GM23338 (cell line): Measurements from ENCODE around the gene CD79A. TPM values are rescaled to one million over a fixed set of nuclear protein-coding genes. Genes with fewer than 3 reads are reported as not detected.

Experiments
- ATAC-seq: fragments of 200-7000 bp; cut with Tn5 transposase; 3 replicates; pipeline ENCODE4 v1.9.1; 2020
- DNase-seq: peaks from one replicate; pipeline ENCODE4 v3.0.0-alpha.2; 2015; ENCODE audit warnings: low spot score
- H2AFZ ChIP-seq: fragments of 200-600 bp; sonication (generic); 2 replicates; pipeline ENCODE4 v1.8.0; 2016; ENCODE audit warnings: antibody characterized with exemption, mild to moderate bottlenecking, moderate library complexity
- H3F3A ChIP-seq: fragments of 200-600 bp; sonication (generic); replicated peaks from 2 replicates; pipeline ENCODE4 v1.8.0; 2017; ENCODE audit warnings: antibody characterized with exemption, mixed run types, low read depth
- H3K27ac ChIP-seq: fragments of 200-600 bp; sonication (generic); 2 replicates; pipeline ENCODE4 v1.6.1; 2016; ENCODE audit warnings: low read depth
- H3K27me3 ChIP-seq: fragments of 200-600 bp; sonication (generic); 2 replicates; pipeline ENCODE4 v1.8.0; 2016; ENCODE audit warnings: mild to moderate bottlenecking, mixed run types, moderate library complexity; ENCODE audit not compliant: insufficient read depth
- H3K36me3 ChIP-seq: fragments of 200-600 bp; sonication (generic); 2 replicates; pipeline ENCODE4 v1.8.0; 2016; ENCODE audit warnings: mild to moderate bottlenecking; ENCODE audit not compliant: insufficient read depth
- H3K4me1 ChIP-seq: fragments of 200-600 bp; sonication (generic); 2 replicates; pipeline ENCODE4 v1.8.0; 2016; ENCODE audit warnings: mild to moderate bottlenecking, moderate library complexity; ENCODE audit not compliant: insufficient read depth
- H3K4me2 ChIP-seq: fragments of 200-600 bp; sonication (generic); 2 replicates; pipeline ENCODE4 v1.7.1; 2017; ENCODE audit warnings: mixed run types
- H3K4me3 ChIP-seq: fragments of 200-600 bp; sonication (generic); 2 replicates; pipeline ENCODE4 v1.6.1; 2016; ENCODE audit warnings: mixed run types
- H3K79me2 ChIP-seq: fragments of 200-600 bp; sonication (generic); replicated peaks from 2 replicates; pipeline ENCODE4 v1.8.0; 2017; ENCODE audit warnings: mild to moderate bottlenecking; ENCODE audit not compliant: insufficient read depth
- H3K9me2 ChIP-seq: fragments of 200-600 bp; sonication (generic); 2 replicates; pipeline ENCODE4 v1.8.0; 2017; ENCODE audit not compliant: insufficient read depth
- H4K20me1 ChIP-seq: fragments of 200-600 bp; sonication (generic); replicated peaks from 2 replicates; pipeline ENCODE4 v1.8.0; 2017; ENCODE audit warnings: mild to moderate bottlenecking; ENCODE audit not compliant: insufficient read depth
- H3K27ac Mint-ChIP-seq: 2 replicates; pipeline ENCODE4 v1.8.0; 2020; ENCODE audit warnings: inconsistent platforms, mild to moderate bottlenecking, moderate library complexity, mixed read lengths
- H3K27me3 Mint-ChIP-seq: 3 replicates; pipeline ENCODE4 v1.8.0; 2022; ENCODE audit warnings: low read depth, mild to moderate bottlenecking, moderate library complexity, mixed read lengths, inconsistent platforms; ENCODE audit not compliant: insufficient read depth, poor library complexity
- H3K36me3 Mint-ChIP-seq: 3 replicates; pipeline ENCODE4 v1.8.0; 2021; ENCODE audit warnings: low read depth, mild to moderate bottlenecking, inconsistent platforms, moderate library complexity, mixed read lengths
- H3K4me1 Mint-ChIP-seq: 3 replicates; pipeline ENCODE4 v1.8.0; 2020; ENCODE audit warnings: mild to moderate bottlenecking, inconsistent platforms, mixed read lengths
- H3K4me3 Mint-ChIP-seq: 3 replicates; pipeline ENCODE4 v1.8.0; 2021; ENCODE audit warnings: moderate library complexity, mild to moderate bottlenecking, inconsistent platforms, mixed read lengths
- H3K9me3 Mint-ChIP-seq: 3 replicates; pipeline ENCODE4 v1.8.0; 2020; ENCODE audit warnings: moderate library complexity, mild to moderate bottlenecking, inconsistent platforms, mixed read lengths
- CREB1 ChIP-seq: fragments of 250-450 bp; sonication (Bioruptor Pico); IDR thresholded peaks from 2 replicates; pipeline ENCODE4 v1.5.0; 2020; ENCODE audit warnings: low read depth, mild to moderate bottlenecking, moderate library complexity
- POLR2AphosphoS5 ChIP-seq: IDR thresholded peaks from 2 replicates; pipeline ENCODE4 v1.6.1; 2016; ENCODE audit warnings: antibody characterized with exemption, low read depth
- STAT1 ChIP-seq: IDR thresholded peaks from one replicate; pipeline ENCODE4 v1.6.1; 2016; ENCODE audit warnings: antibody characterized with exemption; ENCODE audit not compliant: unreplicated experiment
- polyA plus RNA-seq: library from polyadenylated mRNA; unstranded; fragments of >200 nt; fragmentation: Nextera tagmentation; extraction: Ambion mirVana; gene quantifications from 2 replicates; pipeline ENCODE4 v1.2.1, GENCODE V29; 2016
- total RNA-seq: library from RNA; depleted of rRNA; stranded (reverse); fragments of >200 nt; shearing (Covaris generic); gene quantifications from 2 replicates; pipeline ENCODE4 v1.2.3, GENCODE V29; 2014
- TF ChIP-seq, protein P1 (sequence below): IDR thresholded peaks from 2 replicates; pipeline ENCODE4 v1.6.1; 2016; ENCODE audit warnings: antibody characterized with exemption
- TF ChIP-seq, protein P2 (sequence below): IDR thresholded peaks from one replicate; pipeline ENCODE4 v1.6.1; 2018; ENCODE audit warnings: antibody characterized with exemption; ENCODE audit not compliant: unreplicated experiment
- TF ChIP-seq, protein P3 (sequence below): fragments of 250-450 bp; sonication (Bioruptor Pico); IDR thresholded peaks from 2 replicates; pipeline ENCODE4 v1.5.0; 2020; ENCODE audit warnings: mild to moderate bottlenecking, moderate library complexity

Gene CD79A
- total and polyA plus RNA-seq, 2 experiments from 2014 or later: 0.27 TPM; not detected in 1

DNA sequence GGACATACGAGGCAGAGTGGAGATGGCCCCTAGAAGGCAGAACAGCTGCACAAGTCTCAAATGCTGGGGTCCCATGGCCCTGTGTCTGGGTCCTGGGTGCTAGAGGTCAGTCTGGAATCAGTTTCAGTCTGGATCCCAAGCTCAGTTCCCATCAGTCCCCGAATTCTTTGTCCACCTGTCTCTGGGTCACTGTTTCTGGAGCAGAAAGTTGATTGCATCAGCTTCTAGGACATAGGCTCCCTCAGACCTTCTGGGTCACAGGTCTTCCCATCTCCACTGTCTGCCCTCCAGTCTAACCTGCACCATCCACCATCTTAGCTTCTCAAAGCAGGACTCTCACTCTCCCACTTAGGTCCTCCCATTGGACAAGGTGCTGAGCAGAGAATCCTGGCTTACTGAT, 37.9 kb upstream of the CD79A start:
- H3K4me1 Mint-ChIP-seq: no peaks in the 10 kb centered on the region; the same call in 2 of the 3 replicates
- H3K27me3 Mint-ChIP-seq: peaks cover 15% of the 10 kb centered on the region
- peak overlapping the region; percentile 47 for H2AFZ ChIP-seq
- H3K4me3 Mint-ChIP-seq: no peak overlapping the region
- peaks cover 3% of the 10 kb centered on the region; the same call in 2 of the 3 replicates for H3K9me3 Mint-ChIP-seq
- H3K9me2 ChIP-seq: 0 out of 2 replicates have a peak, but pooled peaks cover 2% of the 10 kb centered on the region
- H3K36me3 ChIP-seq: no peaks in the 10 kb centered on the region
- H3K27me3 ChIP-seq: no peaks in the 10 kb centered on the region
- no peak overlapping the region for H3K4me2 ChIP-seq
- H3K79me2 ChIP-seq: no peaks in the 10 kb centered on the region
- no peaks in the 10 kb centered on the region for H3K4me1 ChIP-seq
- H3F3A ChIP-seq: no peaks in the 10 kb centered on the region
- H3K27ac ChIP-seq: no peak overlapping the region
- TF ChIP-seq POLR2AphosphoS5: no peak
- TF ChIP-seq, protein P1, sequence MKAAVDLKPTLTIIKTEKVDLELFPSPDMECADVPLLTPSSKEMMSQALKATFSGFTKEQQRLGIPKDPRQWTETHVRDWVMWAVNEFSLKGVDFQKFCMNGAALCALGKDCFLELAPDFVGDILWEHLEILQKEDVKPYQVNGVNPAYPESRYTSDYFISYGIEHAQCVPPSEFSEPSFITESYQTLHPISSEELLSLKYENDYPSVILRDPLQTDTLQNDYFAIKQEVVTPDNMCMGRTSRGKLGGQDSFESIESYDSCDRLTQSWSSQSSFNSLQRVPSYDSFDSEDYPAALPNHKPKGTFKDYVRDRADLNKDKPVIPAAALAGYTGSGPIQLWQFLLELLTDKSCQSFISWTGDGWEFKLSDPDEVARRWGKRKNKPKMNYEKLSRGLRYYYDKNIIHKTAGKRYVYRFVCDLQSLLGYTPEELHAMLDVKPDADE: no peak
- TF ChIP-seq STAT1: no peak
- TF ChIP-seq CREB1 (CRISPR knock-in tag): no peak
- TF ChIP-seq, protein P2, sequence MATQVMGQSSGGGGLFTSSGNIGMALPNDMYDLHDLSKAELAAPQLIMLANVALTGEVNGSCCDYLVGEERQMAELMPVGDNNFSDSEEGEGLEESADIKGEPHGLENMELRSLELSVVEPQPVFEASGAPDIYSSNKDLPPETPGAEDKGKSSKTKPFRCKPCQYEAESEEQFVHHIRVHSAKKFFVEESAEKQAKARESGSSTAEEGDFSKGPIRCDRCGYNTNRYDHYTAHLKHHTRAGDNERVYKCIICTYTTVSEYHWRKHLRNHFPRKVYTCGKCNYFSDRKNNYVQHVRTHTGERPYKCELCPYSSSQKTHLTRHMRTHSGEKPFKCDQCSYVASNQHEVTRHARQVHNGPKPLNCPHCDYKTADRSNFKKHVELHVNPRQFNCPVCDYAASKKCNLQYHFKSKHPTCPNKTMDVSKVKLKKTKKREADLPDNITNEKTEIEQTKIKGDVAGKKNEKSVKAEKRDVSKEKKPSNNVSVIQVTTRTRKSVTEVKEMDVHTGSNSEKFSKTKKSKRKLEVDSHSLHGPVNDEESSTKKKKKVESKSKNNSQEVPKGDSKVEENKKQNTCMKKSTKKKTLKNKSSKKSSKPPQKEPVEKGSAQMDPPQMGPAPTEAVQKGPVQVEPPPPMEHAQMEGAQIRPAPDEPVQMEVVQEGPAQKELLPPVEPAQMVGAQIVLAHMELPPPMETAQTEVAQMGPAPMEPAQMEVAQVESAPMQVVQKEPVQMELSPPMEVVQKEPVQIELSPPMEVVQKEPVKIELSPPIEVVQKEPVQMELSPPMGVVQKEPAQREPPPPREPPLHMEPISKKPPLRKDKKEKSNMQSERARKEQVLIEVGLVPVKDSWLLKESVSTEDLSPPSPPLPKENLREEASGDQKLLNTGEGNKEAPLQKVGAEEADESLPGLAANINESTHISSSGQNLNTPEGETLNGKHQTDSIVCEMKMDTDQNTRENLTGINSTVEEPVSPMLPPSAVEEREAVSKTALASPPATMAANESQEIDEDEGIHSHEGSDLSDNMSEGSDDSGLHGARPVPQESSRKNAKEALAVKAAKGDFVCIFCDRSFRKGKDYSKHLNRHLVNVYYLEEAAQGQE: no peak
- TF ChIP-seq, protein P3, sequence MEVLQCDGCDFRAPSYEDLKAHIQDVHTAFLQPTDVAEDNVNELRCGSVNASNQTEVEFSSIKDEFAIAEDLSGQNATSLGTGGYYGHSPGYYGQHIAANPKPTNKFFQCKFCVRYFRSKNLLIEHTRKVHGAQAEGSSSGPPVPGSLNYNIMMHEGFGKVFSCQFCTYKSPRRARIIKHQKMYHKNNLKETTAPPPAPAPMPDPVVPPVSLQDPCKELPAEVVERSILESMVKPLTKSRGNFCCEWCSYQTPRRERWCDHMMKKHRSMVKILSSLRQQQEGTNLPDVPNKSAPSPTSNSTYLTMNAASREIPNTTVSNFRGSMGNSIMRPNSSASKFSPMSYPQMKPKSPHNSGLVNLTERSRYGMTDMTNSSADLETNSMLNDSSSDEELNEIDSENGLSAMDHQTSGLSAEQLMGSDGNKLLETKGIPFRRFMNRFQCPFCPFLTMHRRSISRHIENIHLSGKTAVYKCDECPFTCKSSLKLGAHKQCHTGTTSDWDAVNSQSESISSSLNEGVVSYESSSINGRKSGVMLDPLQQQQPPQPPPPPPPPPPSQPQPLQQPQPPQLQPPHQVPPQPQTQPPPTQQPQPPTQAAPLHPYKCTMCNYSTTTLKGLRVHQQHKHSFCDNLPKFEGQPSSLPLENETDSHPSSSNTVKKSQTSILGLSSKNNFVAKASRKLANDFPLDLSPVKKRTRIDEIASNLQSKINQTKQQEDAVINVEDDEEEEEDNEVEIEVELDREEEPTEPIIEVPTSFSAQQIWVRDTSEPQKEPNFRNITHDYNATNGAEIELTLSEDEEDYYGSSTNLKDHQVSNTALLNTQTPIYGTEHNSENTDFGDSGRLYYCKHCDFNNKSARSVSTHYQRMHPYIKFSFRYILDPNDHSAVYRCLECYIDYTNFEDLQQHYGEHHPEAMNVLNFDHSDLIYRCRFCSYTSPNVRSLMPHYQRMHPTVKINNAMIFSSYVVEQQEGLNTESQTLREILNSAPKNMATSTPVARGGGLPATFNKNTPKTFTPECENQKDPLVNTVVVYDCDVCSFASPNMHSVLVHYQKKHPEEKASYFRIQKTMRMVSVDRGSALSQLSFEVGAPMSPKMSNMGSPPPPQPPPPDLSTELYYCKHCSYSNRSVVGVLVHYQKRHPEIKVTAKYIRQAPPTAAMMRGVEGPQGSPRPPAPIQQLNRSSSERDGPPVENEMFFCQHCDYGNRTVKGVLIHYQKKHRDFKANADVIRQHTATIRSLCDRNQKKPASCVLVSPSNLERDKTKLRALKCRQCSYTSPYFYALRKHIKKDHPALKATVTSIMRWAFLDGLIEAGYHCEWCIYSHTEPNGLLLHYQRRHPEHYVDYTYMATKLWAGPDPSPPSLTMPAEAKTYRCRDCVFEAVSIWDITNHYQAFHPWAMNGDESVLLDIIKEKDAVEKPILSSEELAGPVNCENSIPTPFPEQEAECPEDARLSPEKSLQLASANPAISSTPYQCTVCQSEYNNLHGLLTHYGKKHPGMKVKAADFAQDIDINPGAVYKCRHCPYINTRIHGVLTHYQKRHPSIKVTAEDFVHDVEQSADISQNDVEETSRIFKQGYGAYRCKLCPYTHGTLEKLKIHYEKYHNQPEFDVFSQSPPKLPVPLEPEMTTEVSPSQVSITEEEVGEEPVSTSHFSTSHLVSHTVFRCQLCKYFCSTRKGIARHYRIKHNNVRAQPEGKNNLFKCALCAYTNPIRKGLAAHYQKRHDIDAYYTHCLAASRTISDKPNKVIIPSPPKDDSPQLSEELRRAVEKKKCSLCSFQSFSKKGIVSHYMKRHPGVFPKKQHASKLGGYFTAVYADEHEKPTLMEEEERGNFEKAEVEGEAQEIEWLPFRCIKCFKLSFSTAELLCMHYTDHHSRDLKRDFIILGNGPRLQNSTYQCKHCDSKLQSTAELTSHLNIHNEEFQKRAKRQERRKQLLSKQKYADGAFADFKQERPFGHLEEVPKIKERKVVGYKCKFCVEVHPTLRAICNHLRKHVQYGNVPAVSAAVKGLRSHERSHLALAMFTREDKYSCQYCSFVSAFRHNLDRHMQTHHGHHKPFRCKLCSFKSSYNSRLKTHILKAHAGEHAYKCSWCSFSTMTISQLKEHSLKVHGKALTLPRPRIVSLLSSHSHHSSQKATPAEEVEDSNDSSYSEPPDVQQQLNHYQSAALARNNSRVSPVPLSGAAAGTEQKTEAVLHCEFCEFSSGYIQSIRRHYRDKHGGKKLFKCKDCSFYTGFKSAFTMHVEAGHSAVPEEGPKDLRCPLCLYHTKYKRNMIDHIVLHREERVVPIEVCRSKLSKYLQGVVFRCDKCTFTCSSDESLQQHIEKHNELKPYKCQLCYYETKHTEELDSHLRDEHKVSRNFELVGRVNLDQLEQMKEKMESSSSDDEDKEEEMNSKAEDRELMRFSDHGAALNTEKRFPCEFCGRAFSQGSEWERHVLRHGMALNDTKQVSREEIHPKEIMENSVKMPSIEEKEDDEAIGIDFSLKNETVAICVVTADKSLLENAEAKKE: no peak
- ATAC-seq (no peak), DNase-seq (no peak)
- H3K36me3 Mint-ChIP-seq: peaks cover 3% of the 10 kb centered on the region; the same call in 2 of the 3 replicates
- H4K20me1 ChIP-seq: no peaks in the 10 kb centered on the region
- no peak overlapping the region for H3K4me3 ChIP-seq
- no peak overlapping the region for H3K27ac Mint-ChIP-seq
